Measurements from ENCODE around the gene MRPL19. TPM values are rescaled to one million over a fixed set of nuclear protein-coding genes. Genes with fewer than 3 reads are reported as not detected.
"Not testable (repeated sequence)": the region's sequence is repeated elsewhere in the genome, so short reads cannot be mapped to it uniquely, and the experiment has no call there.

MRPL19 gene
- total RNA-seq, 2 donors from 2014 or later, result 16.7 to 20.9 TPM

DNA sequence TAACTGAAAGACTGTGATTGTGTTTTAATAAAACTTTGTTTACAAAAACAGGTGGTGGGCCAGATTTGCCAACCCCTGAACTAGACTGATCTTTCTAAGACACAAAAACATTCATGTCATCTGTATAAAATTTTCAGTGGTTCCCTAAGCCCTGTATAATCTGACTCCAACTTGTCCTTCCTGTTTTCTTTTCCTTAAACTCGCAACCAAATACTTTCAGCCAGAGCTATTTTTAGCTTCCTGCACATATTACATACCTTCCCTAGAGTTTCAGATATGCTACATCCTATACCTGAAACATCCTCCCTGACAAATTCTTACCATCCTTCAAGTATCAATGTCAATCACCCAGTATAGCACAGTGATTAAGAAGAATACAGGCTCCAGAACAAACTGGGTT lies 59.3 kb downstream of the MRPL19 start:
- peak overlapping the region; percentile 34 for H3K27ac Mint-ChIP-seq
- H3K4me3 Mint-ChIP-seq, result no peak overlapping the region
- no peaks in the 10 kb centered on the region for H3K9me3 ChIP-seq (ENCODE audit: control insufficient read depth, low read length, poor library complexity, severe bottlenecking)
- no peaks in the 10 kb centered on the region for H3K27me3 Mint-ChIP-seq
- no peak for ATAC-seq
- peaks cover 11% of the 10 kb centered on the region for H3K36me3 Mint-ChIP-seq (ENCODE audit: low read depth)
- no peak for DNase-seq
- H3K4me1 Mint-ChIP-seq, result peaks cover 20% of the 10 kb centered on the region

DNA sequence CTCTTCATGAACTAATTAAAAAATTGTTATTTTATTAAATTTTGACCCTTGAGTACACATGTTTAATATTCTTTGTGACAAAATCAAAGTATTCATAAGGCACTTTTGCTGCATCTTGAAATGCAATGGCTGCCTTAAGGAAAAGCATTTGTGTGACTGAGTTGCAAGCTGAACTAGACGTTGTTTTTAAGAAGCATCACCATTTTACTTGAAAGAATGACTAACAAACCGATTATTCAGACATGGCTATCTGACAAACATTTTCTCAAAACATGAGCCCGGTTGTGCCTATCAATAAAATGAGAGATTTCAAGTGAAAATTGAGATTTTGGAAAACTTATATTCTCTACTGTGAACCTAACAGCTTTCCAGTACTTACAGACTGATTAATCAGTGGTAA lies 61.3 kb downstream of the MRPL19 start:
- H3K9me3 ChIP-seq (ENCODE audit: control insufficient read depth, low read length, poor library complexity, severe bottlenecking), result no peaks in the 10 kb centered on the region
- ATAC-seq (no peak), DNase-seq (no peak)
- peaks cover 8% of the 10 kb centered on the region for H3K36me3 Mint-ChIP-seq (ENCODE audit: low read depth)
- H3K4me1 Mint-ChIP-seq, result peaks cover 23% of the 10 kb centered on the region
- H3K4me3 Mint-ChIP-seq, result peak overlapping the region; percentile 19
- H3K27me3 Mint-ChIP-seq, result no peaks in the 10 kb centered on the region
- no peak overlapping the region for H3K27ac Mint-ChIP-seq

DNA sequence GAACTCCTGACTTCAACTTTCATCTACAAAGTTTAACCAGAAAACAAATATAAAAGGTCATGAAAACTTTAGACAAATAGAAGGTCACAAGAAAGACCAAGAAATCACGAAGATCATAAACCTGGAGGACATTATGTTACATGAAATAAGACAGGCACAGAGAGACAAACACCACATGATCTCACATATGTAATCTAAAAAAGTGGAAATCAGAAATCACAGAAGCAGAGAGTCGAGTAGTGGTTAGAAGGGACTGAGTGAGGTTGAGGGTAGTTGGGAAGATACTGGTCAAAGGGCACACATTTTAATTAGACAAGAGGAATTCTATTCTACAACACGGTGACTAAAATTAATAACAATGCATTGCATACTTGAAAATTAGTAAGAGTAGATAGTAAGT lies 62.7 kb downstream of the MRPL19 start:
- Mint-ChIP-seq H3K27me3 (no peaks in the 10 kb centered on the region), H3K36me3 (ENCODE audit: low read depth) (peaks cover 5% of the 10 kb centered on the region), H3K4me1 (peaks cover 17% of the 10 kb centered on the region), H3K4me3 (peak overlapping the region; percentile 89), H3K27ac (peak overlapping the region; percentile 95)
- H3K9me3 ChIP-seq (ENCODE audit: control insufficient read depth, low read length, poor library complexity, severe bottlenecking), result no peaks in the 10 kb centered on the region
- DNase-seq, result no peak
- no peak for ATAC-seq

- H3K27ac Mint-ChIP-seq, result peak overlapping the region; percentile 95
- peak overlapping the region; percentile 90 for H3K4me3 Mint-ChIP-seq
- ATAC-seq (no peak), DNase-seq (no peak)
- peaks cover 2% of the 10 kb centered on the region for H3K36me3 Mint-ChIP-seq (ENCODE audit: low read depth)
- H3K4me1 Mint-ChIP-seq, result peaks cover 17% of the 10 kb centered on the region
- H3K9me3 ChIP-seq (ENCODE audit: control insufficient read depth, low read length, poor library complexity, severe bottlenecking), result no peaks in the 10 kb centered on the region
- H3K27me3 Mint-ChIP-seq, result peaks cover 6% of the 10 kb centered on the region
Measured at GRCh38 chr2:75710220-75710576, 63.6 kb downstream of the MRPL19 start.

DNA sequence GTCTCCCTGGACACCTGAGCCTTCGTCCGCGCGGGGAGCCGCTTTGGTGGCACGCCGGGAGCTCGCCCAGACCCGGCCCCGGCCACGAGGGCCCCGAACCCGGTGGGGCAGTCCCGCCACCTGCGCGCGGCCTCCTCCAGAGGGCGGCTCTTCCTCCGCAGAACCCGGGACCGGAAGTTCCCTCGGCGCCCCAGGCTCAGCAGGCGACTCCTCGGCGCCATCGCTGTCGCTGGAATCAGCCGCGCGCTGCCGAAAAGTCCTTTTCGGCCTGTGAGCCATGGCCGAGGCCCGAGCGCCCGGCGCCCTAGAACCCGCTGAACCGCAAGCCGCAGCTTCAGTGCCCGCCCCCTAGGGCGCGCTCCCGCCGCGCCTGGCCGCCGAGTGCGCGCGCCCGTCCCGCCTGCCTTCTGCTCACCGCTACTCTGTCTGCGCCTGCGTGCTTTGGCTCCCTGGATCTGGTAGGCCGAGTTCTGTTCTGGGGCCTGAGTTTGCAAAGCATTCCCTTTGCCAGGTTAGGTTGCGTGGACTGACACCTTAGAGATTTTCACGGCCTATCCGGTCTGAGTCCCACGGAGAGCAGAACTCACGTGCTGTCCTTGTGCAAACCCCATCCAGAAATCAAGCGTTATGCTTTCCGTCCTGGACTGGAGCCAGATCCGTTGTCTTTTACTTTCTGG lies 64.1 kb downstream of the MRPL19 start, which contains the start of gene GCFC2:
Gene GCFC2, minus strand, starts transcription at position 339 of the 677 bp plus-strand sequence. Its CDS starts 60 bp downstream, at position 279.
- H3K4me1 Mint-ChIP-seq, result peaks cover 17% of the 10 kb centered on the region

DNA sequence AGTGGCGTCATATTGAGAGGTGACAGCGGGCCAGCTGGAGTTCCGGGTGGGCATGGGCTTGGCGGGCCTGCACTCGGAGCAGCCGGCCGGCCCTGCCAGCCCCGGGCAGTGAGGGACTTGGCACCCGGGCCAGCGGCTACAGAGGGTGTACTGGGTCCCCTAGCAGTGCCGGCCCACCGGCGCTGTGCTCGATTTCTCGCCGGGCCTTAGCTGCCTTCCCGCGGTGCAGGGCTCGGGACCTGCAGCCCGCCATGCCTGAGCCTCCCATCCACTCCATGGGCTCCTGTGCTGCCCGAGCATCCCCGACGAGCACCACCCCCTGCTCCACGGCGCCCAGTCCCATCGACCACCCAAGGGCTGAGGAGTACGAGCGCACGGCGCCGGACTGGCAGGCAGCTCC lies 65.0 kb downstream of the MRPL19 start:
- peaks cover 14% of the 10 kb centered on the region for H3K4me1 Mint-ChIP-seq
- peak overlapping the region; percentile 62 for H3K4me3 Mint-ChIP-seq
- not testable (repeated sequence) for H3K36me3 Mint-ChIP-seq (ENCODE audit: low read depth); DNase-seq; ATAC-seq; H3K9me3 ChIP-seq (ENCODE audit: control insufficient read depth, low read length, poor library complexity, severe bottlenecking)
- peak overlapping the region; percentile 95 for H3K27ac Mint-ChIP-seq
- H3K27me3 Mint-ChIP-seq, result peaks cover 14% of the 10 kb centered on the region

More for the DNA sequence above, 64.1 kb downstream of the MRPL19 start, which contains the start of gene GCFC2:
- ATAC-seq, result peak; percentile 90
- H3K36me3 Mint-ChIP-seq (ENCODE audit: low read depth), result peaks cover 2% of the 10 kb centered on the region
- H3K27ac Mint-ChIP-seq, result peak within 1 kb of the TSS; percentile 95
- DNase-seq, result peak; percentile 71 to 72 (median 72)
- peak within 1 kb of the TSS; percentile 90 for H3K4me3 Mint-ChIP-seq
- peaks cover 11% of the 10 kb centered on the region for H3K27me3 Mint-ChIP-seq
- H3K9me3 ChIP-seq (ENCODE audit: control insufficient read depth, low read length, poor library complexity, severe bottlenecking), result no peaks in the 10 kb centered on the region

GRCh38 chr2:75716406-75716805 lies 69.8 kb downstream of the MRPL19 start:
- DNase-seq (no peak), ATAC-seq (no peak)
- peaks cover 5% of the 10 kb centered on the region for H3K4me1 Mint-ChIP-seq
- peaks cover 28% of the 10 kb centered on the region for H3K27me3 Mint-ChIP-seq
- no peaks in the 10 kb centered on the region for H3K9me3 ChIP-seq (ENCODE audit: control insufficient read depth, low read length, poor library complexity, severe bottlenecking)
- no peak overlapping the region for H3K27ac Mint-ChIP-seq
- no peaks in the 10 kb centered on the region for H3K36me3 Mint-ChIP-seq (ENCODE audit: low read depth)
- no peak overlapping the region for H3K4me3 Mint-ChIP-seq

DNA sequence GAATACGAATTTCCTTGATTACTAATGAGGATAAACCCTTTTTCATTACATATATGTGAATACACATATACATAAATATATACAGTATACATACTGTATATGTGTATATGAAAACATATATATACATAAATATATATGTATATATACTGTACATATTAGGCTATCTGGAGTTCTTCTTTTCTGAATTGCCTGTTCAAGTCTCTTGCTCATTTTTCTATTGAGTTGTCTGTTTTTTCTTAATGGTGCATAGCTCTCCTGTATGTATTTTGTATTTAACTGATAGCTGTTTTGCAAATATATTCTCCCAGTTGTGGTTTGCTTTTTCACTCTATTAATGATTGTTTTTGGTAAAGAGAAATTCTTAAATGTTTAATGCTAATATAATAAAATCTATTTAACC lies 73.0 kb downstream of the MRPL19 start:
- ATAC-seq, result no peak
- Mint-ChIP-seq H3K36me3 (ENCODE audit: low read depth) (peaks cover 2% of the 10 kb centered on the region), H3K27me3 (peaks cover 60% of the 10 kb centered on the region), H3K4me1 (peaks cover 2% of the 10 kb centered on the region), H3K27ac (no peak overlapping the region), H3K4me3 (no peak overlapping the region)
- H3K9me3 ChIP-seq (ENCODE audit: control insufficient read depth, low read length, poor library complexity, severe bottlenecking), result no peaks in the 10 kb centered on the region
- DNase-seq, result no peak

GRCh38 chr2:75720525-75720924 lies 73.9 kb downstream of the MRPL19 start:
- Mint-ChIP-seq H3K27me3 (peaks cover 57% of the 10 kb centered on the region), H3K27ac (no peak overlapping the region), H3K4me3 (no peak overlapping the region), H3K4me1 (no peaks in the 10 kb centered on the region), H3K36me3 (ENCODE audit: low read depth) (peaks cover 2% of the 10 kb centered on the region)
- no peak for ATAC-seq
- DNase-seq, result no peak
- H3K9me3 ChIP-seq (ENCODE audit: control insufficient read depth, low read length, poor library complexity, severe bottlenecking), result no peaks in the 10 kb centered on the region

DNA sequence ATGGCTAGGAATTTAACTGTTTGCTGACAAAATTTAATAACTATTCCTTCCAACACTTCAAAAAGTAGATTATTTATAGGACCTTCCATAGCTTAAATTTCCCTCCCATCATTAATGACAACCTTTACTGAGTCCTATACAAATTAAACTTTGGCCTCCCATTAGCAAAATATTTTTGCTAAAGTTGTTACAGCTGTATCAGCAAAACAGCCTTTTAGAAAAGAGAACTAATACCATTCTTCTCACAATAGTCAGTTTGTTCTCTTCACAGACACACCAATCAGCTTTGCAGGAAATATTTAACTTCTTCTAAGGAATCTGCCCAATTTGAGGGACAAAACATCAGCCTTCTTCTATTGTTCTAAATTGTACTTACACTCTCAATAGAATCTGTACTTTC lies 76.1 kb downstream of the MRPL19 start:
- Mint-ChIP-seq H3K4me1 (no peaks in the 10 kb centered on the region), H3K27me3 (peaks cover 63% of the 10 kb centered on the region)
- no peak for ATAC-seq

GRCh38 chr2:75728614-75729419 lies 82.2 kb downstream of the MRPL19 start:
- no peak overlapping the region for H3K4me3 Mint-ChIP-seq
- H3K27ac Mint-ChIP-seq, result no peak overlapping the region
- peaks cover 3% of the 10 kb centered on the region for H3K36me3 Mint-ChIP-seq (ENCODE audit: low read depth)

More for the DNA sequence above, 76.1 kb downstream of the MRPL19 start:
- H3K36me3 Mint-ChIP-seq (ENCODE audit: low read depth), result peaks cover 2% of the 10 kb centered on the region
- H3K9me3 ChIP-seq (ENCODE audit: control insufficient read depth, low read length, poor library complexity, severe bottlenecking), result no peaks in the 10 kb centered on the region
- H3K27ac Mint-ChIP-seq, result no peak overlapping the region
- DNase-seq, result no peak
- H3K4me3 Mint-ChIP-seq, result no peak overlapping the region

DNA sequence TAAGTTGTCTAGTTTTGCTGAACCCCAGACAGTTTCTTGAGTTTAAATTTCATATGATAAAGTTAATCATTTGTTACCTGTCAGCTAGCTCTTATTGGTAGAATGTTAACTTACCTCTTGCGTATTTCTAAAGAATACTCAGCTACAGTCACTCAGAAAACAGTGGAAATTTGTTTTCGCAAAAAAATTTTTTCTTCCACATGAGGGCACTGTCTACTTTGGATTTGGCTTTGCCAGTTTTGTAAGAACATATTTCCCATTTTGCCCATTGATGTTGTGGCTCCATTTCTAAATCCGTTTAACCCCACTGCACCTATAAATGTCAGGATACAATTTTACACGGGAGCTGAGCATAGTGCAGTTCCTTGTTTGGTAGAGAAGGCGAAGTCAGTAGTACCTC lies 83.3 kb downstream of the MRPL19 start:
- H3K9me3 ChIP-seq (ENCODE audit: control insufficient read depth, low read length, poor library complexity, severe bottlenecking), result no peaks in the 10 kb centered on the region
- DNase-seq (no peak), ATAC-seq (no peak)
- Mint-ChIP-seq H3K4me3 (no peak overlapping the region), H3K27ac (no peak overlapping the region), H3K36me3 (ENCODE audit: low read depth) (peaks cover 3% of the 10 kb centered on the region), H3K27me3 (peaks cover 56% of the 10 kb centered on the region), H3K4me1 (peaks cover 2% of the 10 kb centered on the region)

More at GRCh38 chr2:75728614-75729419, 82.2 kb downstream of the MRPL19 start:
- no peak for ATAC-seq
- Mint-ChIP-seq H3K4me1 (peaks cover 2% of the 10 kb centered on the region), H3K27me3 (peaks cover 61% of the 10 kb centered on the region)
- no peaks in the 10 kb centered on the region for H3K9me3 ChIP-seq (ENCODE audit: control insufficient read depth, low read length, poor library complexity, severe bottlenecking)
- no peak for DNase-seq

- Mint-ChIP-seq H3K36me3 (ENCODE audit: low read depth) (no peaks in the 10 kb centered on the region), H3K27ac (no peak overlapping the region), H3K4me1 (no peaks in the 10 kb centered on the region), H3K27me3 (peaks cover 34% of the 10 kb centered on the region), H3K4me3 (no peak overlapping the region)
- ATAC-seq, result no peak
- no peak for DNase-seq
- no peaks in the 10 kb centered on the region for H3K9me3 ChIP-seq (ENCODE audit: control insufficient read depth, low read length, poor library complexity, severe bottlenecking)
Measured at GRCh38 chr2:75736276-75736675, 89.7 kb downstream of the MRPL19 start.

Data from T-helper 17 cell (primary cell).